ENCODE results near the gene KRTAP5-6.

The KRTAP5-6 gene

DNA sequence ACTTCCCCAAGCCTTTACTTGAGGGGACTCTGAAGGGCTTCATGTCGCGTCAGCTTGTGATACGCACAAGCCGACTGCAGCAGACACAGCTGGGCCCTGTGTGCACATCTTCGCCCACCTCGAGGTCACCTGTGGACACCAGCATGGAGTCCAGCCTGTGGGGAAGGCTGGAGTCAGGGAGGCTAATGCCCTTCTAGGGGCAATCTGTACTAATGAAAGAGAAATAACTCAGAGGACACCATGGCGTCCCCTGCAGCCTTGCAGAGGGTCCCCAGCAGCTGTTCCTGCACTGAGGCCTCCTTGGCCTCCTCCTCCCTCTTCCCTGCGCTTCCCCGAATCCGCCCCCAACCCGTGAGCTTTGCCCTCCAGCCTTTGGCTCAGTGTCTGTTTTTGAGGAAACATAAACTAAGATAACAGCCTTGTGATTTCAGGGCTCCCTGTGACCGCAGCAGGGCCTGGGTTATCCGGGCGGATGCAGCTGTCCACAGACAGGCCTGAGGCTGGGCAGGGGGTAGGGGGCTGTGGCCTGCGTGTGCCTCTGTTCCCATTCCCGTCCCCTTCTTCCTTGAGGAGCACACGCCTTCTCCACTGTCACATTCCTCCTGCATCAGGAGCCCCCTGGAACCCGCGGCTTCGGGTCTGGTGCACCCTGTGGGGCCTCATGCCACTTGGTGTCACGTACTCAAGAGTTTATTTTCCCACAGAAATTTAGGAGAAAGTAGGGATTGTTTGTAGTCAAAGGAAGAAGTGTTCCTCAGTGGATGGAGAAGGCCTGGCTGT lies 42.4 kb upstream of the KRTAP5-6 start:
- H3K27ac Mint-ChIP-seq, result no peak overlapping the region
- peaks cover 20% of the 10 kb centered on the region for H3K27me3 Mint-ChIP-seq (ENCODE audit: low read depth, poor library complexity)
- peaks cover 23% of the 10 kb centered on the region for H3K4me1 Mint-ChIP-seq

DNA sequence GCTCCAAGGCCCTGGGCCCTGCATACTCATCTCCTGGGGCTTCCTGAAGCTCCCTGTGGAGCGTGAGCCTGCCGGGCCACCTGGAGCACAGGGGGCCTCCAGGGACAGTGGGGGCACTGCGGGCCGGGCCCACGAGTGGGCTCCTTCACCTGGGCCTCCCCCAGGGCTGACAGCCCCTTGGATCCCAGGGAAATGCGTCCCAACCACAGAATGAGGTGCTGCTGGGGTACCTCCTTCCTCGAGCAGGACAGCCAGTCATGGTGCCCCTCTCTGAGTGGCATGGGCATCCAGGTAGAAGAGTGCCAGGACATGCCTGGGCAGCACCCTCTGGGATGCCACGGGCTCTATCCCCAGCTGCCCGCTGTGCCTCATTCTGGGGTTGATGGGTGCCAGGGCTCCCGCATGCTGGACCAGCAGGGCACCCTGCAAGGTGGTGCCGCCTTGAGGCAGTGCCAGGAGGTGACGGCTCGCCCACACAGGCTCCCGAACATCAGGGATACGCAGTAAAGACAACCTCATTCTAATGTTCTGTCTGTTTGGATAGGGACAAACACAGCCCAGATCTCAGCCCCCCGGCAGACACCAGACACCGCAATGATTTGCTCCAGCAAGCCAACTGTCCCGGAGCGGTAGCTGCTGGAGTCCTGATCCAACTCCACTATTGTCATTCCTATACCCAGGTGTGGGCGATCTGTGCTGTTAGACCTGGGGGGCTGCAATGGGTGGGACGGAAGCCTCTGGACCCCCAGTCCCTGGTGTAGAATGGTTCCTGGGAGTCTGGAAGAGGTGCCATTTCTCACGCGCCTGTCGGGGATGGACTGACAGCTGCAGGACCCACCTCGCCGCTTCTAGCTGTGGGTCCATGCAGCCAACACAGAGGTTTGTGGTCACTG lies 41.6 kb upstream of the KRTAP5-6 start:
- Mint-ChIP-seq H3K9me3 (no peaks in the 10 kb centered on the region), H3K27ac (no peak overlapping the region), H3K36me3 (ENCODE audit: low read depth) (no peaks in the 10 kb centered on the region), H3K27me3 (ENCODE audit: low read depth, poor library complexity) (peaks cover 21% of the 10 kb centered on the region), H3K4me3 (no peak overlapping the region), H3K4me1 (peaks cover 31% of the 10 kb centered on the region)
- no peak for DNase-seq
- TF ChIP-seq, protein P1, sequence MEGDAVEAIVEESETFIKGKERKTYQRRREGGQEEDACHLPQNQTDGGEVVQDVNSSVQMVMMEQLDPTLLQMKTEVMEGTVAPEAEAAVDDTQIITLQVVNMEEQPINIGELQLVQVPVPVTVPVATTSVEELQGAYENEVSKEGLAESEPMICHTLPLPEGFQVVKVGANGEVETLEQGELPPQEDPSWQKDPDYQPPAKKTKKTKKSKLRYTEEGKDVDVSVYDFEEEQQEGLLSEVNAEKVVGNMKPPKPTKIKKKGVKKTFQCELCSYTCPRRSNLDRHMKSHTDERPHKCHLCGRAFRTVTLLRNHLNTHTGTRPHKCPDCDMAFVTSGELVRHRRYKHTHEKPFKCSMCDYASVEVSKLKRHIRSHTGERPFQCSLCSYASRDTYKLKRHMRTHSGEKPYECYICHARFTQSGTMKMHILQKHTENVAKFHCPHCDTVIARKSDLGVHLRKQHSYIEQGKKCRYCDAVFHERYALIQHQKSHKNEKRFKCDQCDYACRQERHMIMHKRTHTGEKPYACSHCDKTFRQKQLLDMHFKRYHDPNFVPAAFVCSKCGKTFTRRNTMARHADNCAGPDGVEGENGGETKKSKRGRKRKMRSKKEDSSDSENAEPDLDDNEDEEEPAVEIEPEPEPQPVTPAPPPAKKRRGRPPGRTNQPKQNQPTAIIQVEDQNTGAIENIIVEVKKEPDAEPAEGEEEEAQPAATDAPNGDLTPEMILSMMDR (IDR thresholded peaks at IDR 0.05), result no peak

More for the DNA sequence above, 42.4 kb upstream of the KRTAP5-6 start:
- Mint-ChIP-seq H3K4me3 (no peak overlapping the region), H3K9me3 (no peaks in the 10 kb centered on the region), H3K36me3 (ENCODE audit: low read depth) (no peaks in the 10 kb centered on the region)
- TF ChIP-seq, protein P1 (IDR thresholded peaks at IDR 0.05), result no peak
- DNase-seq, result no peak

DNA sequence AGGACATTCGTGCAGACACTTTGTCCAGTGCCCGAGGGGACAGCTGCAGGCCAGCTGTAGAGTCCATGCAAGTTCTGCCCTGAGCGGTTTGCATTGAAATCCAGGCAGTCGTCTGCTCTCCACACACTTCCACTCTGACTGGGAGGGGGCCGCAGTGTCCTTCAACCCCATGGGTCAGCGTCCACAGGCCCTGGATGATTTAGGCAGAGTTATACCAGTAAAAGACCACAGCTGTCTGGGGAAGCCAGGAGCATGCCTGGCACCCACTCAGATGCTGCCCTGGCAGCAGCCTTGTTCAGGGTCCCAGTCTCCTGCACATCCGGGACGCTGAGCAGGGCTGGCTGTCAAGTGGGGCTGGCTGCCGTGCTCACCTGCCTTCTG lies 40.9 kb upstream of the KRTAP5-6 start:
- no peaks in the 10 kb centered on the region for H3K9me3 Mint-ChIP-seq
- DNase-seq, result no peak
- H3K4me1 Mint-ChIP-seq, result peaks cover 32% of the 10 kb centered on the region
- no peaks in the 10 kb centered on the region for H3K36me3 Mint-ChIP-seq (ENCODE audit: low read depth)
- H3K27ac Mint-ChIP-seq, result no peak overlapping the region
- no peak overlapping the region for H3K4me3 Mint-ChIP-seq
- peaks cover 18% of the 10 kb centered on the region for H3K27me3 Mint-ChIP-seq (ENCODE audit: low read depth, poor library complexity)
- TF ChIP-seq, protein P1 (IDR thresholded peaks at IDR 0.05), result no peak

DNA sequence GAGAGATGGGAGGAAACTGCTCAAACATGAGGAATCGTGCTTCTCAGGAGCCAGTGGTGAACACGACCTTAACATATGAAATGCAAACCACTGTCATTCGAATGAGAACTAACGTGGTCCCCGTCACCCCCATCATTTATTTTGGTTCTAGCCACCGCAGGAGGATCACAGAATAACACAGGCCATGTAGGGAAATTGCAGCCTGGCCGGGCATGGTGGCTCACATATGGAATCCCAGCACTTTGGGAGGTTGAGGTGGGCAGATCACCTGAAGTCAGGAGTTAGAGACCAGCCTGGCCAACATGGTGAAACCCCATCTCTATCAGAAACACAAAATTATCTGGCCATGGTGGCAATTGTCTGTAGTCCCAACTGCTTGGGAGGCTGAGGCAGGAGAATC lies 40.3 kb upstream of the KRTAP5-6 start:
- Mint-ChIP-seq H3K9me3 (no peaks in the 10 kb centered on the region), H3K27me3 (ENCODE audit: low read depth, poor library complexity) (peaks cover 16% of the 10 kb centered on the region), H3K27ac (no peak overlapping the region), H3K36me3 (ENCODE audit: low read depth) (no peaks in the 10 kb centered on the region), H3K4me3 (no peak overlapping the region), H3K4me1 (peaks cover 32% of the 10 kb centered on the region)
- DNase-seq, result no peak
- TF ChIP-seq, protein P1 (IDR thresholded peaks at IDR 0.05), result no peak

GRCh38 chr11:1659506-1659905 lies 37.5 kb upstream of the KRTAP5-6 start:
- H3K27ac Mint-ChIP-seq, result peak overlapping the region; percentile 19
- no peak overlapping the region for H3K4me3 Mint-ChIP-seq
- TF ChIP-seq, protein P1 (IDR thresholded peaks at IDR 0.05), result no peak
- H3K27me3 Mint-ChIP-seq (ENCODE audit: low read depth, poor library complexity), result peaks cover 22% of the 10 kb centered on the region
- no peaks in the 10 kb centered on the region for H3K36me3 Mint-ChIP-seq (ENCODE audit: low read depth)
- DNase-seq, result no peak
- H3K4me1 Mint-ChIP-seq, result peaks cover 21% of the 10 kb centered on the region
- no peaks in the 10 kb centered on the region for H3K9me3 Mint-ChIP-seq

Data from nephron progenitor cell (in vitro differentiated cells).